ENCODE data around the gene TECPR2. TPM values are rescaled to one million over a fixed set of nuclear protein-coding genes. Genes with fewer than 3 reads are reported as not detected.

The TECPR2 gene
- total RNA-seq, 1 donor from 2014 or later: 19.9 TPM

DNA sequence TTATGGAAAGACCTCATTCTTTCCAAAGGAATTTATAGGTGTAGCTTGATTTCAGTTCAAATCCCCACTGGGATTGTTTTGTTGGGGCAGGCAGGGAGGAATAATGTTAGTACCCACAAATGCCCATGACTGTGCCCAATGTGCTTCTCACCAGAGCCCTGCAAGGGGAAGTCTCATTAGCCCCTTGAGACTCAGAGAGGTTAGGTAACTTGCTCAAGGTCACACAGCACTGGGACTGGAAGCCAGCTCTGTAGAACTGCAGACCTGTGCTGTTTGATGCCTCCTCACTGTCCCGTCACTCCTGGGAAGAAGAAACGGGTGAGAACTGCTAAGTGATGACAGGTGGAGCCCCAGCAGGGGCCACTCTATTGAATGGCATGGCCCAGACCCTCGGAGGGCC lies 138.0 kb downstream of the TECPR2 start:
- DNase-seq (ENCODE audit: low read depth) (no peak), FAIRE-seq (no peak)
- Histone ChIP-seq H4K20me1 (ENCODE audit: insufficient read depth, low read length) (no peaks in the 10 kb centered on the region), H3K27ac (ENCODE audit: low read depth, low read length) (no peak overlapping the region), H3K4me3 (ENCODE audit: insufficient read depth, low read depth, low read length) (no peak overlapping the region), H3K4me2 (ENCODE audit: low read length) (no peak overlapping the region), H2AFZ (ENCODE audit: low read depth, low read length) (no peak overlapping the region), H3K27me3 (ENCODE audit: insufficient read depth, low read length) (no peaks in the 10 kb centered on the region), H3K9ac (ENCODE audit: low read length) (no peak overlapping the region), H3K9me3 (ENCODE audit: insufficient read depth, low read depth, low read length) (no peaks in the 10 kb centered on the region), H3K36me3 (ENCODE audit: insufficient read depth, low read length) (no peaks in the 10 kb centered on the region), H3K79me2 (ENCODE audit: insufficient read depth, low read length) (no peaks in the 10 kb centered on the region), H3K4me1 (ENCODE audit: insufficient read depth, low read length) (peaks cover 3% of the 10 kb centered on the region)
- TF ChIP-seq, protein P1, sequence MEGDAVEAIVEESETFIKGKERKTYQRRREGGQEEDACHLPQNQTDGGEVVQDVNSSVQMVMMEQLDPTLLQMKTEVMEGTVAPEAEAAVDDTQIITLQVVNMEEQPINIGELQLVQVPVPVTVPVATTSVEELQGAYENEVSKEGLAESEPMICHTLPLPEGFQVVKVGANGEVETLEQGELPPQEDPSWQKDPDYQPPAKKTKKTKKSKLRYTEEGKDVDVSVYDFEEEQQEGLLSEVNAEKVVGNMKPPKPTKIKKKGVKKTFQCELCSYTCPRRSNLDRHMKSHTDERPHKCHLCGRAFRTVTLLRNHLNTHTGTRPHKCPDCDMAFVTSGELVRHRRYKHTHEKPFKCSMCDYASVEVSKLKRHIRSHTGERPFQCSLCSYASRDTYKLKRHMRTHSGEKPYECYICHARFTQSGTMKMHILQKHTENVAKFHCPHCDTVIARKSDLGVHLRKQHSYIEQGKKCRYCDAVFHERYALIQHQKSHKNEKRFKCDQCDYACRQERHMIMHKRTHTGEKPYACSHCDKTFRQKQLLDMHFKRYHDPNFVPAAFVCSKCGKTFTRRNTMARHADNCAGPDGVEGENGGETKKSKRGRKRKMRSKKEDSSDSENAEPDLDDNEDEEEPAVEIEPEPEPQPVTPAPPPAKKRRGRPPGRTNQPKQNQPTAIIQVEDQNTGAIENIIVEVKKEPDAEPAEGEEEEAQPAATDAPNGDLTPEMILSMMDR (IDR thresholded peaks at IDR 0.05; ENCODE audit: insufficient read depth, low read depth, low read length): no peak
- TF ChIP-seq EZH2 (IDR thresholded peaks at IDR 0.05; ENCODE audit: insufficient read depth, low read length): no peak
- H3K27me3 Mint-ChIP-seq (ENCODE audit: low read depth, unreplicated experiment): no peaks in the 10 kb centered on the region
- peaks cover 3% of the 10 kb centered on the region for H3K4me1 Mint-ChIP-seq (ENCODE audit: low read depth, unreplicated experiment)
- H3K36me3 Mint-ChIP-seq (ENCODE audit: low read depth, unreplicated experiment): peaks cover 19% of the 10 kb centered on the region
- H3K4me3 Mint-ChIP-seq (ENCODE audit: unreplicated experiment): no peak overlapping the region
- H3K27ac Mint-ChIP-seq (ENCODE audit: unreplicated experiment): no peak overlapping the region
- H3K9me3 Mint-ChIP-seq (ENCODE audit: unreplicated experiment): no peaks in the 10 kb centered on the region

DNA sequence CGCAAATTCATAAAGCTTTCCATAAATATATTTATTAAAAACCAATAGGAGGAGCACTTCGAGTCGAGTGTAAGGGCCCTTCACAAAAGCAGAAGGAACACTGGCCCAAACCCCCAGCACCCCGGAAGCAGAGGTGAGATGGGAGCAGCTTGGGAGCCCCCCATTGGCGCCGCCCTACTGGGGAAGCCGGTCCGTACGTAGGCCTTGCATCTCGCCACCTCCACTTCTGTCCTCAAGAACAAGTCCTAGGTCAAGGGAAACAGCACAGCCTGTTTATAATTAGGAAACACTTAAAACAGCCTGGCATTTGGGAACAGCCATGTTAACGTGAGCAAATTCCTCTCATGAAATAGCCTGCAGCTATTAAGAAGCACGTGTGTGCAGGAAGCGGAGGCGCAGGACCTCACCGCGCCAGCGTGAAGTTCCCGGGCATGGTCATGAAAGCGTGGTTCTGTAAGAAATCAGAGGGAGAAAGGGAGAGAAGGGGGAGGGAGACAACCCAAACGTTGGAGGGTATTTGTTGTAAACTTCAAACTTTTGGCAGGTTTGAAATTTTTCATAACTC lies 139.1 kb downstream of the TECPR2 start:
- H3K4me3 Mint-ChIP-seq (ENCODE audit: unreplicated experiment): no peak overlapping the region
- Histone ChIP-seq H3K27ac (ENCODE audit: low read depth, low read length) (no peak overlapping the region), H3K79me2 (ENCODE audit: insufficient read depth, low read length) (no peaks in the 10 kb centered on the region), H3K4me1 (ENCODE audit: insufficient read depth, low read length) (peaks cover 3% of the 10 kb centered on the region), H3K4me3 (ENCODE audit: insufficient read depth, low read depth, low read length) (no peak overlapping the region), H3K9ac (ENCODE audit: low read length) (no peak overlapping the region), H3K27me3 (ENCODE audit: insufficient read depth, low read length) (no peaks in the 10 kb centered on the region), H3K9me3 (ENCODE audit: insufficient read depth, low read depth, low read length) (no peaks in the 10 kb centered on the region), H4K20me1 (ENCODE audit: insufficient read depth, low read length) (no peaks in the 10 kb centered on the region), H2AFZ (ENCODE audit: low read depth, low read length) (no peak overlapping the region), H3K4me2 (ENCODE audit: low read length) (no peak overlapping the region), H3K36me3 (ENCODE audit: insufficient read depth, low read length) (no peaks in the 10 kb centered on the region)
- DNase-seq (ENCODE audit: low read depth) (no peak), FAIRE-seq (no peak)
- H3K27me3 Mint-ChIP-seq (ENCODE audit: low read depth, unreplicated experiment): no peaks in the 10 kb centered on the region
- H3K9me3 Mint-ChIP-seq (ENCODE audit: unreplicated experiment): no peaks in the 10 kb centered on the region
- H3K27ac Mint-ChIP-seq (ENCODE audit: unreplicated experiment): no peak overlapping the region
- no peak for TF ChIP-seq EZH2 (IDR thresholded peaks at IDR 0.05; ENCODE audit: insufficient read depth, low read length)
- TF ChIP-seq, protein P1 (IDR thresholded peaks at IDR 0.05; ENCODE audit: insufficient read depth, low read depth, low read length): no peak
- H3K4me1 Mint-ChIP-seq (ENCODE audit: low read depth, unreplicated experiment): peaks cover 3% of the 10 kb centered on the region
- H3K36me3 Mint-ChIP-seq (ENCODE audit: low read depth, unreplicated experiment): peaks cover 17% of the 10 kb centered on the region

DNA sequence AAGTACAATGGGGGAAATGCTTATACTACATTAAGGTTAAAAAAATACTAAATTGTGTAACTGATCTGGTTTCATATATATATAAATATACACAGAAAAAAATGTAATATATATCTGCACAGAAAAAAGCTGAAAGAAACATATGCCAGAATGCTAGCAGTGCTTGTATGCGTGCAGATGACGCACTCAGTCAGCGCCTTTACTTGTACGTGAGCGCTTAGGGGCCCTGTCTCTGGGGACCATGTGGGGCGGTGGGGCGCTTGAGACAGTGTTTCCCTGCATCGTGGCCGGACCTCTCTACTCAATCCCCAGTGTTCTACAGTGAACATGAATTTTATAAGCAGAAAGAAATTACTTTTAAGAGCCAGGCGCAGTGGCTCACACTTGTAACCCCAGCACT lies 139.8 kb downstream of the TECPR2 start:
- H3K27me3 Mint-ChIP-seq (ENCODE audit: low read depth, unreplicated experiment): no peaks in the 10 kb centered on the region
- no peak for TF ChIP-seq EZH2 (IDR thresholded peaks at IDR 0.05; ENCODE audit: insufficient read depth, low read length)
- TF ChIP-seq, protein P1 (IDR thresholded peaks at IDR 0.05; ENCODE audit: insufficient read depth, low read depth, low read length): no peak
- H3K9me3 ChIP-seq (ENCODE audit: insufficient read depth, low read depth, low read length): no peaks in the 10 kb centered on the region
- DNase-seq (ENCODE audit: low read depth) (no peak), FAIRE-seq (no peak)
- no peaks in the 10 kb centered on the region for H3K36me3 ChIP-seq (ENCODE audit: insufficient read depth, low read length)
- no peak overlapping the region for H3K27ac ChIP-seq (ENCODE audit: low read depth, low read length)
- no peak overlapping the region for H3K4me3 Mint-ChIP-seq (ENCODE audit: unreplicated experiment)
- peaks cover 3% of the 10 kb centered on the region for H3K4me1 ChIP-seq (ENCODE audit: insufficient read depth, low read length)
- H3K9ac ChIP-seq (ENCODE audit: low read length): no peak overlapping the region
- H3K9me3 Mint-ChIP-seq (ENCODE audit: unreplicated experiment): no peaks in the 10 kb centered on the region
- no peak overlapping the region for H3K4me3 ChIP-seq (ENCODE audit: insufficient read depth, low read depth, low read length)
- H3K79me2 ChIP-seq (ENCODE audit: insufficient read depth, low read length): no peaks in the 10 kb centered on the region
- no peak overlapping the region for H3K27ac Mint-ChIP-seq (ENCODE audit: unreplicated experiment)
- no peak overlapping the region for H3K4me2 ChIP-seq (ENCODE audit: low read length)
- H3K27me3 ChIP-seq (ENCODE audit: insufficient read depth, low read length): no peaks in the 10 kb centered on the region
- H4K20me1 ChIP-seq (ENCODE audit: insufficient read depth, low read length): no peaks in the 10 kb centered on the region
- H3K4me1 Mint-ChIP-seq (ENCODE audit: low read depth, unreplicated experiment): peaks cover 3% of the 10 kb centered on the region
- H3K36me3 Mint-ChIP-seq (ENCODE audit: low read depth, unreplicated experiment): peaks cover 17% of the 10 kb centered on the region
- no peak overlapping the region for H2AFZ ChIP-seq (ENCODE audit: low read depth, low read length)

Measured in astrocyte (in vitro differentiated cells and primary cell).